GM18502 (cell line): ENCODE results near the gene GPN2.
A peak's percentile ranks its signal among the peaks of the same experiment; 100 is the strongest.

Source experiments
- ATAC-seq: cut with Tn5 transposase; IDR thresholded peaks from one replicate; pipeline ENCODE4 v1.9.1; 2021; ENCODE audit warnings: mild to moderate bottlenecking; ENCODE audit not compliant: unreplicated experiment, poor library complexity

The GPN2 gene

GRCh38 chr1:26889551-26890466, at the start of gene GPN2:
Gene GPN2, minus strand, starts transcription at chr1:26890283. Its CDS starts 187 bp downstream, at chr1:26890096.
- ATAC-seq: peak; percentile 73

GRCh38 chr1:26938659-26939025, 48.6 kb upstream of the GPN2 start:
- ATAC-seq: no peak

GRCh38 chr1:26938004-26938658, 48.0 kb upstream of the GPN2 start:
- ATAC-seq: no peak

- no peak for ATAC-seq
Measured at GRCh38 chr1:26936823-26937222, 46.7 kb upstream of the GPN2 start.

GRCh38 chr1:26932531-26932930, 42.4 kb upstream of the GPN2 start:
- ATAC-seq: no peak

GRCh38 chr1:26923711-26924110, 33.6 kb upstream of the GPN2 start:
- no peak for ATAC-seq

- ATAC-seq: no peak
Measured at GRCh38 chr1:26922901-26923300, 32.8 kb upstream of the GPN2 start.

- no peak for ATAC-seq
Measured at GRCh38 chr1:26922431-26922729, 32.3 kb upstream of the GPN2 start.

GRCh38 chr1:26921540-26922430, 31.7 kb upstream of the GPN2 start, which contains the start of gene NUDC:
Gene NUDC, plus strand, starts transcription at chr1:26921743. Its CDS starts 106 bp downstream, at chr1:26921849.
- ATAC-seq: peak; percentile 97

- peak; percentile 19 for ATAC-seq
Measured at GRCh38 chr1:26921126-26921539, 31.1 kb upstream of the GPN2 start.

- ATAC-seq: no peak
Measured at GRCh38 chr1:26915204-26915842, 25.2 kb upstream of the GPN2 start.

GRCh38 chr1:26913754-26914619, 23.9 kb upstream of the GPN2 start, which contains the start of gene NR0B2:
Gene NR0B2, minus strand, starts transcription at chr1:26913975. Its CDS starts 35 bp downstream, at chr1:26913940.
- no peak for ATAC-seq

GRCh38 chr1:26913389-26913753, 23.3 kb upstream of the GPN2 start:
- no peak for ATAC-seq

GRCh38 chr1:26912147-26912490, 22.0 kb upstream of the GPN2 start:
- no peak for ATAC-seq

- ATAC-seq: no peak
Measured at GRCh38 chr1:26911399-26912146, 21.5 kb upstream of the GPN2 start.

- no peak for ATAC-seq
Measured at GRCh38 chr1:26910343-26911160, 20.5 kb upstream of the GPN2 start.

- no peak for ATAC-seq
Measured at GRCh38 chr1:26909951-26910342, 19.9 kb upstream of the GPN2 start.
